GM18951 (cell line): ENCODE data around the gene PIK3CA.
"Not testable (repeated sequence)": the region's sequence is repeated elsewhere in the genome, so short reads cannot be mapped to it uniquely, and the experiment has no call there.

Experiments used
- POLR2A ChIP-seq: IDR thresholded peaks from 4 replicates; pipeline ENCODE4 v1.6.1; 2011; ENCODE audit warnings: mild to moderate bottlenecking; ENCODE audit not compliant: insufficient read length, insufficient read depth; ENCODE audit errors: extremely low read depth
- in situ Hi-C: fragments of 300-500 bp; cut with MboI; formaldehyde crosslinking; loops from one replicate; pipeline ENCODE4 v1.12.0; 2022; ENCODE audit warnings: low sequenced_read_pairs, mixed read lengths, inconsistent platforms; ENCODE audit not compliant: unreplicated experiment

The PIK3CA gene

GRCh38 chr3:179247289-179248015 lies 99.3 kb downstream of the PIK3CA start:
- in situ Hi-C loops: no loop called here
- TF ChIP-seq POLR2A: no peak

GRCh38 chr3:179250803-179251476 lies 102.8 kb downstream of the PIK3CA start, which contains the start of gene KCNMB3:
Gene KCNMB3, minus strand, starts transcription at chr3:179251114. Its CDS starts 124 bp downstream, at chr3:179250990.
- in situ Hi-C loops: no loop called here
- TF ChIP-seq POLR2A: no peak

GRCh38 chr3:179256813-179257212 lies 108.7 kb downstream of the PIK3CA start:
- in situ Hi-C loops: no loop called here
- TF ChIP-seq POLR2A: no peak

- in situ Hi-C loops: not testable (repeated sequence)
These were observed 109.6 kb downstream of the PIK3CA start for GRCh38 chr3:179257742-179258141.

- no peak for TF ChIP-seq POLR2A
- in situ Hi-C loops: no loop called here
These were observed 110.7 kb downstream of the PIK3CA start for GRCh38 chr3:179258820-179259219.

GRCh38 chr3:179259959-179260756 lies 112.0 kb downstream of the PIK3CA start:
- in situ Hi-C loops: not testable (repeated sequence)

GRCh38 chr3:179260949-179261765 lies 113.0 kb downstream of the PIK3CA start:
- in situ Hi-C loops: no loop called here

GRCh38 chr3:179263134-179263533 lies 115.0 kb downstream of the PIK3CA start:
- in situ Hi-C loops: no loop called here
- TF ChIP-seq POLR2A: no peak

More at GRCh38 chr3:179260949-179261765, 113.0 kb downstream of the PIK3CA start:
- peak; percentile 67 for TF ChIP-seq POLR2A

- in situ Hi-C loops: no loop called here
- no peak for TF ChIP-seq POLR2A
These were observed 116.3 kb downstream of the PIK3CA start for GRCh38 chr3:179264449-179264848.

- no peak for TF ChIP-seq POLR2A
- in situ Hi-C loops: no loop called here
These were observed 116.9 kb downstream of the PIK3CA start for GRCh38 chr3:179265092-179265491.

GRCh38 chr3:179265875-179266274 lies 117.7 kb downstream of the PIK3CA start:
- TF ChIP-seq POLR2A: no peak
- in situ Hi-C loops: no loop called here

GRCh38 chr3:179266701-179267211 lies 118.6 kb downstream of the PIK3CA start:
- in situ Hi-C loops: no loop called here
- no peak for TF ChIP-seq POLR2A

GRCh38 chr3:179268400-179269051 lies 120.4 kb downstream of the PIK3CA start:
- no peak for TF ChIP-seq POLR2A
- in situ Hi-C loops: no loop called here
